Astrocyte of the cerebellum (primary cell): ENCODE results near the gene RAI1.

Source experiments
- DNase-seq: peaks from one replicate; pipeline ENCODE4 v3.0.0-alpha.2; 2011; ENCODE audit warnings: low read depth
- H3K4me3 ChIP-seq: 2 replicates; pipeline ENCODE4 v1.5.1; 2011; ENCODE audit warnings: mild to moderate bottlenecking, low read depth, low read length, moderate library complexity
- CTCF ChIP-seq: IDR thresholded peaks from 2 replicates; pipeline ENCODE4 v1.5.1; 2012; ENCODE audit warnings: low read length, low read depth, moderate library complexity, mild to moderate bottlenecking; ENCODE audit errors: missing control alignments
- in situ Hi-C: cut with HindIII; loops from 2 replicates; pipeline ENCODE4 v1.10.0; 2017; ENCODE audit warnings: low sequenced_read_pairs

The RAI1 gene

GRCh38 chr17:17793378-17794214, 112.3 kb downstream of the RAI1 start:
- no peak overlapping the region for H3K4me3 ChIP-seq
- TF ChIP-seq CTCF: no peak
- no peak for DNase-seq
- in situ Hi-C loops: no loop called here

GRCh38 chr17:17794382-17794781, 113.1 kb downstream of the RAI1 start:
- no peak overlapping the region for H3K4me3 ChIP-seq
- DNase-seq: no peak
- in situ Hi-C loops: no loop called here
- no peak for TF ChIP-seq CTCF

GRCh38 chr17:17795296-17795695, 114.0 kb downstream of the RAI1 start:
- TF ChIP-seq CTCF: no peak
- in situ Hi-C loops: no loop called here

GRCh38 chr17:17795946-17796786, 114.9 kb downstream of the RAI1 start:
- DNase-seq: no peak
- no peak for TF ChIP-seq CTCF
- in situ Hi-C loops: no loop called here
- H3K4me3 ChIP-seq: no peak overlapping the region

More at GRCh38 chr17:17795296-17795695, 114.0 kb downstream of the RAI1 start:
- H3K4me3 ChIP-seq: no peak overlapping the region
- DNase-seq: no peak

GRCh38 chr17:17796787-17797061, 115.5 kb downstream of the RAI1 start:
- in situ Hi-C loops: no loop called here
- no peak for DNase-seq
- TF ChIP-seq CTCF: no peak
- no peak overlapping the region for H3K4me3 ChIP-seq

- no peak for DNase-seq
- no peak for TF ChIP-seq CTCF
- no peak overlapping the region for H3K4me3 ChIP-seq
- in situ Hi-C loops: no loop called here
These were observed 116.0 kb downstream of the RAI1 start for GRCh38 chr17:17797119-17797809.
